ENCODE data around the gene CEP112.

Gene CEP112

GRCh38 chr17:66129759-66130158 lies 62.2 kb downstream of the CEP112 start:
- Histone ChIP-seq H3K27ac (no peak overlapping the region), H3K27me3 (ENCODE audit: insufficient read depth, low read depth, severe bottlenecking) (no peaks in the 10 kb centered on the region), H3K4me3 (ENCODE audit: low read depth, low read length) (no peak overlapping the region), H3K9me3 (ENCODE audit: severe bottlenecking) (no peaks in the 10 kb centered on the region), H3K36me3 (no peaks in the 10 kb centered on the region)
- TF ChIP-seq, protein P1, sequence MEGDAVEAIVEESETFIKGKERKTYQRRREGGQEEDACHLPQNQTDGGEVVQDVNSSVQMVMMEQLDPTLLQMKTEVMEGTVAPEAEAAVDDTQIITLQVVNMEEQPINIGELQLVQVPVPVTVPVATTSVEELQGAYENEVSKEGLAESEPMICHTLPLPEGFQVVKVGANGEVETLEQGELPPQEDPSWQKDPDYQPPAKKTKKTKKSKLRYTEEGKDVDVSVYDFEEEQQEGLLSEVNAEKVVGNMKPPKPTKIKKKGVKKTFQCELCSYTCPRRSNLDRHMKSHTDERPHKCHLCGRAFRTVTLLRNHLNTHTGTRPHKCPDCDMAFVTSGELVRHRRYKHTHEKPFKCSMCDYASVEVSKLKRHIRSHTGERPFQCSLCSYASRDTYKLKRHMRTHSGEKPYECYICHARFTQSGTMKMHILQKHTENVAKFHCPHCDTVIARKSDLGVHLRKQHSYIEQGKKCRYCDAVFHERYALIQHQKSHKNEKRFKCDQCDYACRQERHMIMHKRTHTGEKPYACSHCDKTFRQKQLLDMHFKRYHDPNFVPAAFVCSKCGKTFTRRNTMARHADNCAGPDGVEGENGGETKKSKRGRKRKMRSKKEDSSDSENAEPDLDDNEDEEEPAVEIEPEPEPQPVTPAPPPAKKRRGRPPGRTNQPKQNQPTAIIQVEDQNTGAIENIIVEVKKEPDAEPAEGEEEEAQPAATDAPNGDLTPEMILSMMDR (IDR thresholded peaks at IDR 0.05; ENCODE audit: low read depth, low read length), result no peak
- DNase-seq, result no peak

GRCh38 chr17:66126231-66126630 lies 65.7 kb downstream of the CEP112 start:
- H3K4me3 ChIP-seq (ENCODE audit: low read depth, low read length), result no peak overlapping the region
- H3K9me3 ChIP-seq (ENCODE audit: severe bottlenecking), result no peaks in the 10 kb centered on the region
- H3K27ac ChIP-seq, result no peak overlapping the region
- TF ChIP-seq, protein P1 (IDR thresholded peaks at IDR 0.05; ENCODE audit: low read depth, low read length), result no peak
- H3K36me3 ChIP-seq, result no peaks in the 10 kb centered on the region
- no peaks in the 10 kb centered on the region for H3K27me3 ChIP-seq (ENCODE audit: insufficient read depth, low read depth, severe bottlenecking)
- no peak for DNase-seq

DNA sequence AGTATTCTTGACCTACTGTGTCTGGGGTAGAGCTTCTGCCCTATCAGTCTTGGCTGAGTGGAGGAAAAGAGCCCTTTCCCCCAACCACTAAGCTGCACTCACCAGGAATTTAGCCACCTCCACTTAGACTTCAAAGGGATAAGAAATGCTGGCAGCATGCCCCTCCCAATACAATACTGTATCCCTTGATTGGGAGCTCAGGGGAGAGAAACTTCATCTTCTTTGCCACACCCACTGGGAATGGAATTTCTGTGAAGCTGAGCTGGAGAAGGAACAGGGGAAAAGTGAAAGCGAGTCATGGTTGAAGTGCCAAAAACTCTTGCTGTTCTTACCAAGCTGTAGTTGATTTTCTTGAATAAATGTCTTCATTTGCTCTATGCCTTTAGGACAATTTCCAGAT lies 68.8 kb downstream of the CEP112 start:
- Histone ChIP-seq H3K4me3 (ENCODE audit: low read depth, low read length) (no peak overlapping the region), H3K36me3 (no peaks in the 10 kb centered on the region), H3K27me3 (ENCODE audit: insufficient read depth, low read depth, severe bottlenecking) (no peaks in the 10 kb centered on the region), H3K9me3 (ENCODE audit: severe bottlenecking) (no peaks in the 10 kb centered on the region), H3K27ac (no peak overlapping the region)
- TF ChIP-seq, protein P1 (IDR thresholded peaks at IDR 0.05; ENCODE audit: low read depth, low read length), result no peak
- DNase-seq, result no peak

DNA sequence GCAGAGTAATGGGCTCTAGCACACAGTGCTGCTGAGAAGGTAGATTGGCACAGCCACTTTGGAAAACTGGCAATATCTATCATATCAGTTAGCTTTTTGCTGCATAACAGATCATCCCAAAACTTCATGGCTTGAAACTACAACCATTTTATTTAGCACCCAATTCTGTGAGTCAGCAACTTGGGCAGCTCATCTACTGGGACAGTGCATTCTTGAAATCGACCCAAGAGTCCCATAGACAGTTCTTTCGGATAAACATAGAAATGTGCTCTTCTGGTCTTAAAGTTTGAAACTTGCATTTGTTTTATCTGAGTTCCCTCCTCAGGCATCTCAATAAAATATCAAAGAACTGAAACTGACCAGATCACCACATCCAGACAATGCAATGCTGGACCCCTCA lies 76.7 kb downstream of the CEP112 start:
- Histone ChIP-seq H3K36me3 (no peaks in the 10 kb centered on the region), H3K27me3 (ENCODE audit: insufficient read depth, low read depth, severe bottlenecking) (no peaks in the 10 kb centered on the region), H3K27ac (no peak overlapping the region), H3K4me3 (ENCODE audit: low read depth, low read length) (no peak overlapping the region), H3K9me3 (ENCODE audit: severe bottlenecking) (no peaks in the 10 kb centered on the region)
- TF ChIP-seq, protein P1 (IDR thresholded peaks at IDR 0.05; ENCODE audit: low read depth, low read length), result no peak
- DNase-seq, result no peak

- no peaks in the 10 kb centered on the region for H3K36me3 ChIP-seq
- no peak overlapping the region for H3K4me3 ChIP-seq (ENCODE audit: low read depth, low read length)
- H3K27ac ChIP-seq, result no peak overlapping the region
- no peak for DNase-seq
- TF ChIP-seq, protein P1 (IDR thresholded peaks at IDR 0.05; ENCODE audit: low read depth, low read length), result no peak
- H3K9me3 ChIP-seq (ENCODE audit: severe bottlenecking), result no peaks in the 10 kb centered on the region
- no peaks in the 10 kb centered on the region for H3K27me3 ChIP-seq (ENCODE audit: insufficient read depth, low read depth, severe bottlenecking)
Measured at GRCh38 chr17:66114609-66115008, 77.3 kb downstream of the CEP112 start.

DNA sequence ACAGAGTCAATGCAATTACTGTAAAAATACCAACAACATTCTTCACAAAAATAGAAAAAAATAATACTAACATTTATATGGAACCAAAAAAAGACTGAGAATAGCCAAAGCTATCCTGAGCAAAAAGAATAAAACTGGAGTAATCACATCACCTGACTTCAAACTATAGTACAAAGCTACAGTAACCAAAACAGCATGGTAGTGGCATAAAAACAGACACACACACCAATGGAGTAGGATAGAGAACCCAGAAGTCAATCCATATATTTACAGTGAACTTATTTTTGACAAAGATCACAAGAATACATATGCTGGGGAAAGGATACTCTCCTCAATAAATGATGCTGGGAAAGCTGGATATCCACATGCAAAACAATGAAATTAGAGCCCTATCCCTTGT lies 84.2 kb downstream of the CEP112 start:
- Histone ChIP-seq H3K4me3 (ENCODE audit: low read depth, low read length) (no peak overlapping the region), H3K27me3 (ENCODE audit: insufficient read depth, low read depth, severe bottlenecking) (no peaks in the 10 kb centered on the region), H3K36me3 (no peaks in the 10 kb centered on the region), H3K27ac (no peak overlapping the region), H3K9me3 (ENCODE audit: severe bottlenecking) (no peaks in the 10 kb centered on the region)
- DNase-seq, result no peak
- TF ChIP-seq, protein P1 (IDR thresholded peaks at IDR 0.05; ENCODE audit: low read depth, low read length), result no peak
